GM18526 (cell line): ENCODE results near the gene GIMAP7.

ENCODE experiments used
- POLR2A ChIP-seq: IDR thresholded peaks from 3 replicates; pipeline ENCODE4 v1.6.1; 2011; ENCODE audit not compliant: insufficient read length; ENCODE audit errors: extremely low read depth

The GIMAP7 gene

DNA sequence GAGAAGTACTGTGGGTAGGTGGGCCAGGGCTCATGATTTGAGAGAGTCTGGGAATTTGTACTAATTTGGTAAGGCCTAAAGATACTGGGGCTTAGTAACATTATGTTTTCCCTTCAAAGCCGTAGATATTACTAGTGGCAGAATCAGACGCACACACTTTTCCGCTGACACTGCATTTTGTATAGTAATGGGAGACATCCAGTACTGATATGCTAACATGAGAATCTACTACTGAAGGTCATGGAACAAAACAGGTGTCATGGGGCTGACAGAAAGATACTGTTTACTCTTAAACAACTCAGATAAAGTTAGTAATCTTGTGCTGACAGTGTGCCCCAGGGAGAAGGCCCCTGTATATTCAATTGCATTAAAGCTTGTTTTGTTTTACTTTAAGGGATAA, 11.1 kb upstream of the GIMAP7 start:
- no peak for TF ChIP-seq POLR2A

DNA sequence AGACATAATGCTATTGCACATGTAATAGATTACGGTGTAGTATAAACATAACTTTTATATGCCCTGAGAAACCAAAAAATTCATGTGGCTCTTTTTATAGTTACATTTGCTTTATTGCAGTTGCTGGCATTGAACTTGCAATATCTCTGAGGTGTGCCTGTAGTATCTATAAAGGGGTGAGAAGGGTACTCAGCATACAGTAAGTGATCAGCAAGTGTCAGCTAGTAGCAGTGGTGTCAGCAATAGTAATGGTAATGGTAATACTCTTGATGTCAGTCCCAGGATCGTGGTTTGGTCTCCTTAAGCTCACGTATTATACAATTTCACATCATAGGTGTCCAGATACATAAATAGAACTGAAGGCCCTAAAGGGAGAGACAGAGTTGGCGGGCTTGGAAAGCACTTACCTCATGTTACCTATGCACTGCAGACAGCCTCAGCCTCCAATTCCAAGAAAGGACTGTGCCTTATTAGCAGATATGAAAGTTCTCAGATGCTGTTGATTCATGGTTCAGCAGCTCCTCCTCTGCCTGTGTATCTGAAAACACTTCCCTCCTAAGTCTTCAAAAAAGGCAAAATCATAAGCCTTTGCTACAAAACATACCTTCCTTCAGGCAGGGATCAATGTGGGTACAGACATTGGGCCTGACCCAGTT, 6.6 kb upstream of the GIMAP7 start:
- TF ChIP-seq POLR2A, result no peak

- no peak for TF ChIP-seq POLR2A
Observed at GRCh38 chr7:150511048-150511447, 3.6 kb upstream of the GIMAP7 start.

DNA sequence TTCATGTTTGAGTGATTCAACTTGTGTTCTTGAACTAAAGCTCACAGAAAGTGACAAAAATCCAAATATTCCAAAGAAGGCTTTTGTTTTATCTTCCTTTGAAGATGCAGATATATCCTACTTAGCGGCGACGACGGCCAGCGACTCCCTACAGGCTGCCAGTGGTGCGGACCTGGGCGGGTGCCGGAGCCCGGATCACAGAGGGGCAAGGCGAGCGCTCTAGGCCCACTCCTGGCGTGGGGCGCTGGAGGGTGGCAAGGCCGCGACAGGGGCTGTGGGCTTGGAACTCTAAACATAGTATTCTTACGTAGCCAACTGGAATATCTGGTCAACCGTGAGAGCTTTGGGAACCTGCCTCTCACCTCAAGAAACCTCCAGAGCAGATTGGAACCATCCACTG, 914 bp upstream of the GIMAP7 start:
- TF ChIP-seq POLR2A, result no peak

- no peak for TF ChIP-seq POLR2A
Observed at GRCh38 chr7:150515248-150516147, 826 bp downstream of the GIMAP7 start.

DNA sequence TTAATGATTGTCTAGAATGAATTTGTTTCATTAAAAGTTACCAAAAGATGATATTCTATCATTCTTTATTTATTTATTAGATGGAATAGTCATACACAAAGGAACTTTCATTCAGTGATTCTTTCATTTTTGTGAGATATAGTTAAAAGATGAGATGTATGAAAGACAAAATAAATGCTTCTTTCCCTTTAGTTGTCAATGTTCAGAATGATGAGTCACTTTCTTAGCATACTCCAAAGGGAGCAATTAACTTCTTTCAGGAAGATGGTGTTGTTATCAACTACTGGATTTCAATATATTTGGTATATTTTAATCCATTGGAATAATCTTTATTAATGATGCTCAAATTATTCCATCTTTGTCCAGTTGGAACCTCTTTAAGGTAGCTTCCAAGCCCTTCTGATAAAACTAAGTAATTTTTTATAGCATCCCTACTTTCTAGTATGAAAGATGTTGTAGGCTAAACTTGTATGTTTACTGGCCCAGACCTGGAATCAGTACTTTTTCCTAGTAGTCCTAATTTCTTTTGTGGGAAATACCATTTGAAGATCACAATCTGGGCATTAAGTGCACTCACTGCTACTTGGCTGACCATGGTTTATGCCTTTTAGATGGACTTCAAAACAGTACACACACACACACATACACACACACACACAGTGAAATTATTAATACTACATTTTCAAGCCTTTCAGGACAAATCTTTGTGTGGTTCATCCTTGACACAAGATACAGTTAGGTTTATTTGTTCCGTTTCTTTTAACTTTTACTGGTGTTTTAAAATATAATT, 2.5 kb downstream of the GIMAP7 start:
- no peak for TF ChIP-seq POLR2A

DNA sequence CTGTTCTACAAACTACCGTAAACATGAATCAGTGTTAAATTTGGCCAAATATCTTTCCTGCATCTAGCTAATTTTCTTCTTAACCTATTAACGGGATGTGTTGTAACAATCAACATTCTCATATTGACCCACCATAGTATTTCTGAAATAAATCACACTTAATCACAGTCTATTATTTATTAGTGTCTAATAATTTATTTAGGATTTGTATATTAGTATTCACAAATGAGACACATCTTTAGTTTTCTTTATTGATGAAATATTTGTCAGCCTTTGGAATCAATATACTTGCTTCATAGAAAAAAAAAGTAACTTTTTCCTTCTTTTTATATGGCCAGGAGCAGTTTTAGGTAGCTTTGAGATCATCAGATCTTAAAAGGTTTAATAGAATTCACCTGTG, 4.6 kb downstream of the GIMAP7 start:
- TF ChIP-seq POLR2A, result no peak

DNA sequence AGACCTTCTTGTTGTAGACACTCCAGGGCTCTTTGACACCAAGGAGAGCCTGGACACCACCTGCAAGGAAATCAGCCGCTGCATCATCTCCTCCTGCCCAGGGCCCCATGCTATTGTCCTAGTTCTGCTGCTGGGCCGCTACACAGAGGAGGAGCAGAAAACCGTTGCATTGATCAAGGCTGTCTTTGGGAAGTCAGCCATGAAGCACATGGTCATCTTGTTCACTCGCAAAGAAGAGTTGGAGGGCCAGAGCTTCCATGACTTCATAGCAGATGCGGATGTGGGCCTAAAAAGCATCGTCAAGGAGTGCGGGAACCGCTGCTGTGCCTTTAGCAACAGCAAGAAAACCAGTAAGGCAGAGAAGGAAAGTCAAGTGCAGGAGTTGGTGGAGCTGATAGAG, 5.5 kb downstream of the GIMAP7 start:
- TF ChIP-seq POLR2A, result no peak

- no peak for TF ChIP-seq POLR2A
Observed at GRCh38 chr7:150524018-150524417, 9.3 kb downstream of the GIMAP7 start.

DNA sequence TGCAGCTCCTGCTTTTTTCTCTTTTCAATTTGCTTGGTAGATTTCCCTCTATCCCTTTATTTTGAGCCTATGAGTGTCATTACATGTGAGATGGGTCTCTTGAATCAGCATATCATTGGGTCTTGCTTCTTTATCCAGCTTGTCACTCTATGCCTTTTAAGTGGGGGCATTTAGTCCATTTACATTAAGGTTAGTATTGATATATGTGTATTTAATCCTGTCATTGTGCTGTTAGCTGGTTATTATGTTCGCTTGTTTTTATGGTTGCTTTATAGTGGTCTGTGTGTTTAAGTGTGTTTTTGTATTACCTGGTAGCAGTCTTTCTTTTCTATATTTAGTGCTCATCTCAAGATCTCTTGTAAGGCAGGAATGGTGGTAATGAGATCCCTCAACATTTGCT, 17.0 kb downstream of the GIMAP7 start:
- no peak for TF ChIP-seq POLR2A

DNA sequence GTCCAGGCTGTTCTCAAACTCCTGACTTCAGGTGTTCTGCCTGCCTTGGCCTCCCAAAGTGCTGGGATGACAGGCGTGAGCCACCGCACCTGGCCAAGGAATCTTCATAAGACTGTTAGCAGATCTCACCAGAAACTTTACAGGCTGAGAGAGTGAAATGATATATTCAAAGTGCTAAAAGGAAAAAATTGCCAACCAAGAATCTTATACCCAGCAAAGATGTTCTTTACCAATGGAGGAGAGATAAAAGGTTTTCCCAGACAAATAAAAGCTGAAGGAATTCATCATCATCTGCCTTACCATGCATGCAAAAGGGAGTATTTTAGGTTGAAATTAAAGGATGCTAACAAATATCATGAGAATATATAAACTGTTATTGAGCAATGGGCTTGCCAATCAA, 23.6 kb downstream of the GIMAP7 start:
- no peak for TF ChIP-seq POLR2A

- no peak for TF ChIP-seq POLR2A
Observed at GRCh38 chr7:150553163-150553562, 38.5 kb downstream of the GIMAP7 start.

GRCh38 chr7:150556521-150557138, 42.0 kb downstream of the GIMAP7 start:
- TF ChIP-seq POLR2A, result no peak

DNA sequence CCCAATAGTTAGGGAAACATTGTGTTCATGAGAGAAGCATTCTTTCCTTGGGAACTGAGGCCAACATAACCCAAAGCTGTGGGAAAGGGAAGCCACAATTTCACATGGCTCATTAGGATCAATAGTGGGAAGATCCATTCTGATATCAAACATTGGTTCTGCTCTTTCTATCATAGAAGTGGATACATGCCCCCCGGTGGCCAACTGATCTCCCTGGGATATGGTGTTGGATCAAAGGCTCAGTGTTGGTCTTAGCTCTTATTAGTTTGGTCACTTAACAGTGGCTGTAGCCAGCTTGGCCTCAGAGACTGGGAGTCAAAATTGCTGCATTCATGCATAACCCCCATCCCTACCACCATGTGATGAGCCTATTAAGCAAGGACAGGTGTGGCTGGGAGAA, 45.8 kb downstream of the GIMAP7 start:
- no peak for TF ChIP-seq POLR2A

GRCh38 chr7:150562919-150563318, 48.2 kb downstream of the GIMAP7 start:
- TF ChIP-seq POLR2A, result no peak
